ENCODE data around the gene SHROOM3.

DNA sequence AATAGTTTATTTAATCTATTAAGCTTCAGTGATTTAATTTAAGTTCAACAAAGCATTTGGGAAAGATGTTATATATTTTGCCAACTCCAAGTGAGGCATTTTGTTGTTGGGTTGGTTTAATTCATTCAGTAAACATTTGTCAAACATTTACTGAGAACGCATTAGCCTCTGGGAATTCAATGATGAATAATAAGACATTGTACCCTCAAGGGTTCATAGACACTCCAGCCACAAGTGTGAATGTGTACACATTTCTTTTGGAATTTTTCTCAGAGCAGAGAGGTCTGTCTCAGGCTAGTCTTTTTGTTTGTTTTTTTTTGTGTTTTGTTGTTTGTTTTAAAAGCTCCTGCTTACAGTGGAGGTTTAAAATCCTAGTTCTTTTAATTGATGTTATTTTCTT is 259.0 kb downstream of the SHROOM3 start:
- TF ChIP-seq EZH2 (IDR thresholded peaks at IDR 0.05; ENCODE audit: borderline replicate concordance, low read depth, low read length, severe bottlenecking), result no peak
- TF ChIP-seq, protein P1, sequence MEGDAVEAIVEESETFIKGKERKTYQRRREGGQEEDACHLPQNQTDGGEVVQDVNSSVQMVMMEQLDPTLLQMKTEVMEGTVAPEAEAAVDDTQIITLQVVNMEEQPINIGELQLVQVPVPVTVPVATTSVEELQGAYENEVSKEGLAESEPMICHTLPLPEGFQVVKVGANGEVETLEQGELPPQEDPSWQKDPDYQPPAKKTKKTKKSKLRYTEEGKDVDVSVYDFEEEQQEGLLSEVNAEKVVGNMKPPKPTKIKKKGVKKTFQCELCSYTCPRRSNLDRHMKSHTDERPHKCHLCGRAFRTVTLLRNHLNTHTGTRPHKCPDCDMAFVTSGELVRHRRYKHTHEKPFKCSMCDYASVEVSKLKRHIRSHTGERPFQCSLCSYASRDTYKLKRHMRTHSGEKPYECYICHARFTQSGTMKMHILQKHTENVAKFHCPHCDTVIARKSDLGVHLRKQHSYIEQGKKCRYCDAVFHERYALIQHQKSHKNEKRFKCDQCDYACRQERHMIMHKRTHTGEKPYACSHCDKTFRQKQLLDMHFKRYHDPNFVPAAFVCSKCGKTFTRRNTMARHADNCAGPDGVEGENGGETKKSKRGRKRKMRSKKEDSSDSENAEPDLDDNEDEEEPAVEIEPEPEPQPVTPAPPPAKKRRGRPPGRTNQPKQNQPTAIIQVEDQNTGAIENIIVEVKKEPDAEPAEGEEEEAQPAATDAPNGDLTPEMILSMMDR (IDR thresholded peaks at IDR 0.05; ENCODE audit: extremely low read depth in 1 of 2, insufficient read depth in 1 of 2, low read depth in 1 of 2, low read length in 2 of 2), result no peak
- no peak for TF ChIP-seq POLR2A (IDR thresholded peaks at IDR 0.05; ENCODE audit: low read depth, low read length)
- TF ChIP-seq POLR2AphosphoS5 (IDR thresholded peaks at IDR 0.05; ENCODE audit: insufficient read depth, low read depth, low read length), result no peak
- no peak for TF ChIP-seq FOS (IDR thresholded peaks at IDR 0.05; ENCODE audit: borderline replicate concordance, insufficient read depth, low read length)
- TF ChIP-seq MYC (IDR thresholded peaks at IDR 0.05; ENCODE audit: low read depth, low read length), result no peak
- TF ChIP-seq, protein P2, sequence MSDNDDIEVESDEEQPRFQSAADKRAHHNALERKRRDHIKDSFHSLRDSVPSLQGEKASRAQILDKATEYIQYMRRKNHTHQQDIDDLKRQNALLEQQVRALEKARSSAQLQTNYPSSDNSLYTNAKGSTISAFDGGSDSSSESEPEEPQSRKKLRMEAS (IDR thresholded peaks at IDR 0.05; ENCODE audit: insufficient read depth, insufficient read length), result no peak
- no peak for TF ChIP-seq GATA2 (IDR thresholded peaks at IDR 0.05; ENCODE audit: insufficient read depth, insufficient read length, low read depth, low read length)
- TF ChIP-seq JUN (IDR thresholded peaks at IDR 0.05; ENCODE audit: borderline replicate concordance, insufficient read depth, insufficient read length, low read depth), result no peak

Measured in endothelial cell of umbilical vein (primary cell).